ENCODE data around the gene STK11IP.

STK11IP gene, protein sequence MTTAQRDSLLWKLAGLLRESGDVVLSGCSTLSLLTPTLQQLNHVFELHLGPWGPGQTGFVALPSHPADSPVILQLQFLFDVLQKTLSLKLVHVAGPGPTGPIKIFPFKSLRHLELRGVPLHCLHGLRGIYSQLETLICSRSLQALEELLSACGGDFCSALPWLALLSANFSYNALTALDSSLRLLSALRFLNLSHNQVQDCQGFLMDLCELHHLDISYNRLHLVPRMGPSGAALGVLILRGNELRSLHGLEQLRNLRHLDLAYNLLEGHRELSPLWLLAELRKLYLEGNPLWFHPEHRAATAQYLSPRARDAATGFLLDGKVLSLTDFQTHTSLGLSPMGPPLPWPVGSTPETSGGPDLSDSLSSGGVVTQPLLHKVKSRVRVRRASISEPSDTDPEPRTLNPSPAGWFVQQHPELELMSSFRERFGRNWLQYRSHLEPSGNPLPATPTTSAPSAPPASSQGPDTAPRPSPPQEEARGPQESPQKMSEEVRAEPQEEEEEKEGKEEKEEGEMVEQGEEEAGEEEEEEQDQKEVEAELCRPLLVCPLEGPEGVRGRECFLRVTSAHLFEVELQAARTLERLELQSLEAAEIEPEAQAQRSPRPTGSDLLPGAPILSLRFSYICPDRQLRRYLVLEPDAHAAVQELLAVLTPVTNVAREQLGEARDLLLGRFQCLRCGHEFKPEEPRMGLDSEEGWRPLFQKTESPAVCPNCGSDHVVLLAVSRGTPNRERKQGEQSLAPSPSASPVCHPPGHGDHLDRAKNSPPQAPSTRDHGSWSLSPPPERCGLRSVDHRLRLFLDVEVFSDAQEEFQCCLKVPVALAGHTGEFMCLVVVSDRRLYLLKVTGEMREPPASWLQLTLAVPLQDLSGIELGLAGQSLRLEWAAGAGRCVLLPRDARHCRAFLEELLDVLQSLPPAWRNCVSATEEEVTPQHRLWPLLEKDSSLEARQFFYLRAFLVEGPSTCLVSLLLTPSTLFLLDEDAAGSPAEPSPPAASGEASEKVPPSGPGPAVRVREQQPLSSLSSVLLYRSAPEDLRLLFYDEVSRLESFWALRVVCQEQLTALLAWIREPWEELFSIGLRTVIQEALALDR
- long read RNA-seq, transcript STK11IP-204 (25 exons, 3,615 nt), result major isoform, 53 of 224 reads
- long read RNA-seq, partial matches to known transcripts, result 118 of 224 reads
- long read RNA-seq, other reads (novel, unspliced or antisense), result 51 of 224 reads

DNA sequence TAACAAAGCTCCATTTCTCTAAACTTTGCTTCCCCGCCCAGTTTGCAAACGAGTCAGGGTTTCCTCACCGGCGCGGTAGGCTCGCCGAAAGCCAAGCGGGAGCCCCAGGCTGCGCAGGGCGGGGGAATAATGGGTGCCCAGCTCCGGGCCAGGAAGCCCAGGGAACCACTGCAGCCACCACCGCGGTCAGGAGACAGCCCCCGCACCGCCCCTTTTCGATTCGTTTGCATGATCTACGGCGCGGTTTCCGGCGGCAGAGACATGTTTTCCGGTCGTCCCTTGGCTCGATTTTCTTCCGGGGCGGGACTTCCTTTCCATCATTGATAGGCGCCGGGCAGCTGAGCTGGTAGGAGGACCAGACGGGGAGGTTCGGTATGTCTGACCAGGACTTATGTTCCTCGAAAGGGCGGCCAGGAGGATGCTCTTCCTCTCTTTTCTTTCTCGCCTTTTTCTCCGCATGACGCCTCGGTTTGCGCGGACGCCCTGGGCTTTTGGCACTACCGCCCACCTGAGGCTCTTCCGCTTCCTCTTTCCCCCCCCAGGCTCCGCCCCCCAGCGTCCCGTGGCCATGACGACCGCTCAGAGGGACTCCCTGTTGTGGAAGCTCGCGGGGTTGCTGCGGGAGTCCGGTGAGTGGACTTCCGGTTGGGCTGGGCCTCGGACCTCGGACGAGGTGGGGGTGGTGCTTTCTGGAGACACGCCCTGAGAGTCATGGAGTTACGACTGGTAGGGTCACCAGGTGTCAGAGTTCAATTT, at the start of gene STK11IP:
STK11IP (plus strand) TSS at position 306 of the 756 bp plus-strand sequence; CDS start at position 569, 263 bp downstream.
- no peaks in the 10 kb centered on the region for H3K27me3 ChIP-seq (ENCODE audit: insufficient read depth, poor library complexity, severe bottlenecking)
- TF ChIP-seq, protein P1, sequence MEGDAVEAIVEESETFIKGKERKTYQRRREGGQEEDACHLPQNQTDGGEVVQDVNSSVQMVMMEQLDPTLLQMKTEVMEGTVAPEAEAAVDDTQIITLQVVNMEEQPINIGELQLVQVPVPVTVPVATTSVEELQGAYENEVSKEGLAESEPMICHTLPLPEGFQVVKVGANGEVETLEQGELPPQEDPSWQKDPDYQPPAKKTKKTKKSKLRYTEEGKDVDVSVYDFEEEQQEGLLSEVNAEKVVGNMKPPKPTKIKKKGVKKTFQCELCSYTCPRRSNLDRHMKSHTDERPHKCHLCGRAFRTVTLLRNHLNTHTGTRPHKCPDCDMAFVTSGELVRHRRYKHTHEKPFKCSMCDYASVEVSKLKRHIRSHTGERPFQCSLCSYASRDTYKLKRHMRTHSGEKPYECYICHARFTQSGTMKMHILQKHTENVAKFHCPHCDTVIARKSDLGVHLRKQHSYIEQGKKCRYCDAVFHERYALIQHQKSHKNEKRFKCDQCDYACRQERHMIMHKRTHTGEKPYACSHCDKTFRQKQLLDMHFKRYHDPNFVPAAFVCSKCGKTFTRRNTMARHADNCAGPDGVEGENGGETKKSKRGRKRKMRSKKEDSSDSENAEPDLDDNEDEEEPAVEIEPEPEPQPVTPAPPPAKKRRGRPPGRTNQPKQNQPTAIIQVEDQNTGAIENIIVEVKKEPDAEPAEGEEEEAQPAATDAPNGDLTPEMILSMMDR (IDR thresholded peaks at IDR 0.05; ENCODE audit: insufficient read depth, low read length), result no peak
- TF ChIP-seq POLR2AphosphoS5 (IDR thresholded peaks at IDR 0.05; ENCODE audit: low read depth) (peak; percentile 84), GABPA (IDR thresholded peaks at IDR 0.05; ENCODE audit: low read depth) (peak; percentile 94), SPI1 (IDR thresholded peaks at IDR 0.05; ENCODE audit: borderline replicate concordance, low read depth) (peak; percentile 94)
- TF ChIP-seq, protein P2, sequence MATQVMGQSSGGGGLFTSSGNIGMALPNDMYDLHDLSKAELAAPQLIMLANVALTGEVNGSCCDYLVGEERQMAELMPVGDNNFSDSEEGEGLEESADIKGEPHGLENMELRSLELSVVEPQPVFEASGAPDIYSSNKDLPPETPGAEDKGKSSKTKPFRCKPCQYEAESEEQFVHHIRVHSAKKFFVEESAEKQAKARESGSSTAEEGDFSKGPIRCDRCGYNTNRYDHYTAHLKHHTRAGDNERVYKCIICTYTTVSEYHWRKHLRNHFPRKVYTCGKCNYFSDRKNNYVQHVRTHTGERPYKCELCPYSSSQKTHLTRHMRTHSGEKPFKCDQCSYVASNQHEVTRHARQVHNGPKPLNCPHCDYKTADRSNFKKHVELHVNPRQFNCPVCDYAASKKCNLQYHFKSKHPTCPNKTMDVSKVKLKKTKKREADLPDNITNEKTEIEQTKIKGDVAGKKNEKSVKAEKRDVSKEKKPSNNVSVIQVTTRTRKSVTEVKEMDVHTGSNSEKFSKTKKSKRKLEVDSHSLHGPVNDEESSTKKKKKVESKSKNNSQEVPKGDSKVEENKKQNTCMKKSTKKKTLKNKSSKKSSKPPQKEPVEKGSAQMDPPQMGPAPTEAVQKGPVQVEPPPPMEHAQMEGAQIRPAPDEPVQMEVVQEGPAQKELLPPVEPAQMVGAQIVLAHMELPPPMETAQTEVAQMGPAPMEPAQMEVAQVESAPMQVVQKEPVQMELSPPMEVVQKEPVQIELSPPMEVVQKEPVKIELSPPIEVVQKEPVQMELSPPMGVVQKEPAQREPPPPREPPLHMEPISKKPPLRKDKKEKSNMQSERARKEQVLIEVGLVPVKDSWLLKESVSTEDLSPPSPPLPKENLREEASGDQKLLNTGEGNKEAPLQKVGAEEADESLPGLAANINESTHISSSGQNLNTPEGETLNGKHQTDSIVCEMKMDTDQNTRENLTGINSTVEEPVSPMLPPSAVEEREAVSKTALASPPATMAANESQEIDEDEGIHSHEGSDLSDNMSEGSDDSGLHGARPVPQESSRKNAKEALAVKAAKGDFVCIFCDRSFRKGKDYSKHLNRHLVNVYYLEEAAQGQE (IDR thresholded peaks at IDR 0.05; ENCODE audit: insufficient replicate concordance, low read depth), result peak; percentile 41
- H3K4me3 ChIP-seq (replicated peaks; ENCODE audit: insufficient read depth, low read length), result peak within 1 kb of the TSS; percentile 85
- peak within 1 kb of the TSS; percentile 84 for H3K27ac ChIP-seq (replicated peaks)
- peak; percentile 93 to 98 for DNase-seq (ENCODE audit: low read depth in 1 of 2, low spot score in 1 of 2)

DNA sequence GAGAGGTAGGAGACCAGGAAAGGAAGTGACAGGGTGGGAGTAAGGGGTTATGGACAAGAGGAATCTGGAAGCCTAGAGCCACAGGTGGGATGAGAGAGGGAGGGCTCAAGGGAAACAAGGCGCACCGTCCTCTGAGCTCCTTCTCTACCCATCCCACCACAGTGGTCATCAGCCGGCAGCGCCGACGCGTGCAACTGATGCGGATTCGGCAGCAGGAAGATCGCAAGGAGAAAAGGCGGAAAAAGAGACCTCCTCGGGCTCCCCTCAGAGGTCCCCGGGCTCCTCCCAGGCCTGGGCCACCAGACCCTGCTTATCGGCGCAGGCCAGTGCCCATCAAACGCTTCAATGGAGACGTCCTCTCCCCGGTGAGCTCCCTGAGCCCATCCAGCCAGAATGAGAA, 48.7 kb upstream of the STK11IP start:
- Histone ChIP-seq H3K4me3 (replicated peaks; ENCODE audit: insufficient read depth, low read length) (no peak overlapping the region), H3K27me3 (ENCODE audit: insufficient read depth, poor library complexity, severe bottlenecking) (peaks cover 39% of the 10 kb centered on the region), H3K27ac (replicated peaks) (no peak overlapping the region)
- no peak for DNase-seq (ENCODE audit: low read depth in 1 of 2, low spot score in 1 of 2)
- TF ChIP-seq, protein P2 (IDR thresholded peaks at IDR 0.05; ENCODE audit: insufficient replicate concordance, low read depth), result no peak
- no peak for TF ChIP-seq GABPA (IDR thresholded peaks at IDR 0.05; ENCODE audit: low read depth)
- TF ChIP-seq, protein P1 (IDR thresholded peaks at IDR 0.05; ENCODE audit: insufficient read depth, low read length), result no peak
- TF ChIP-seq POLR2AphosphoS5 (IDR thresholded peaks at IDR 0.05; ENCODE audit: low read depth), result no peak
- TF ChIP-seq SPI1 (IDR thresholded peaks at IDR 0.05; ENCODE audit: borderline replicate concordance, low read depth), result no peak

DNA sequence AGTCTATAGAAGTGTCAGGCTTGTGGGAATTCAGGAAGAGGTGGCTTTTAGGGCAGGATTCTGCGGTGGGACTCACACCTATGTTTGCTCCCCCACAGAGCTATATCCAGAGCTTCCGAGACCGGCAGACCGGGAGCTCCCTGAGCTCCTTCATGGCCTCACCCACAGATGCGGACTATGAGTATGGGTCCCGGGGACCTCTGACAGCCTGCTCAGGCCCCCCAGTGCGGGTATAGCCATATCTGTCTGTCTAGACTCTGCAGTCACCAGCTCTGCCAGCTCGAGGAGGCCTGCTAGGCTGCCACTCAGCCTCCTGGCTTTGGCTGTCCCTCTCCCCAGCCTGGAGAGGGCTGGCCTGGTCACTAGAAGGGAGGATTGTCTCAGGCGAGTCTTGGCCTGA, 48.0 kb upstream of the STK11IP start:
- DNase-seq (ENCODE audit: low read depth in 1 of 2, low spot score in 1 of 2), result no peak
- peaks cover 36% of the 10 kb centered on the region for H3K27me3 ChIP-seq (ENCODE audit: insufficient read depth, poor library complexity, severe bottlenecking)
- no peak overlapping the region for H3K4me3 ChIP-seq (replicated peaks; ENCODE audit: insufficient read depth, low read length)
- TF ChIP-seq, protein P1 (IDR thresholded peaks at IDR 0.05; ENCODE audit: insufficient read depth, low read length), result no peak
- TF ChIP-seq GABPA (IDR thresholded peaks at IDR 0.05; ENCODE audit: low read depth), result no peak
- H3K27ac ChIP-seq (replicated peaks), result no peak overlapping the region
